ENCODE results near the gene OTOGL.

DNA sequence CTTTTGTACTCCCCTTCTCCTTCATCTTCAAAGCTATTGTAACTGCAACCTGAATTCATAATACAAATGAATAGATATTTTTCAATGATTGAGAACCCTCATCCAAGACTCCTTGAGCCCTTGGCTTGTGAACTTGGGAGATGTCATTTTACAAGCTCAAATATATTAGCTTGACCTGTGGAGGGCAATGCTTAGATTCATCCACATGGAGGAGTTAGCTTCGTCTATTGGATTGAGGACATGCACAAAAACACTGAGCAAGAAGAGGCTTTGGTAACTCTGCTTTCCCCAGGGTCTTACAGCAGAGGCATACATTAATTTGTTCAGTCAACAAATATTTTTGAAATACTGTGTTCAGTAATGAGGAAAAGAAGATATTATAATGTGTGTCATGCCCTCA, 101.1 kb downstream of the OTOGL start:
- TF ChIP-seq, protein P1, sequence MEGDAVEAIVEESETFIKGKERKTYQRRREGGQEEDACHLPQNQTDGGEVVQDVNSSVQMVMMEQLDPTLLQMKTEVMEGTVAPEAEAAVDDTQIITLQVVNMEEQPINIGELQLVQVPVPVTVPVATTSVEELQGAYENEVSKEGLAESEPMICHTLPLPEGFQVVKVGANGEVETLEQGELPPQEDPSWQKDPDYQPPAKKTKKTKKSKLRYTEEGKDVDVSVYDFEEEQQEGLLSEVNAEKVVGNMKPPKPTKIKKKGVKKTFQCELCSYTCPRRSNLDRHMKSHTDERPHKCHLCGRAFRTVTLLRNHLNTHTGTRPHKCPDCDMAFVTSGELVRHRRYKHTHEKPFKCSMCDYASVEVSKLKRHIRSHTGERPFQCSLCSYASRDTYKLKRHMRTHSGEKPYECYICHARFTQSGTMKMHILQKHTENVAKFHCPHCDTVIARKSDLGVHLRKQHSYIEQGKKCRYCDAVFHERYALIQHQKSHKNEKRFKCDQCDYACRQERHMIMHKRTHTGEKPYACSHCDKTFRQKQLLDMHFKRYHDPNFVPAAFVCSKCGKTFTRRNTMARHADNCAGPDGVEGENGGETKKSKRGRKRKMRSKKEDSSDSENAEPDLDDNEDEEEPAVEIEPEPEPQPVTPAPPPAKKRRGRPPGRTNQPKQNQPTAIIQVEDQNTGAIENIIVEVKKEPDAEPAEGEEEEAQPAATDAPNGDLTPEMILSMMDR (conservative IDR thresholded peaks at IDR 0.05) = no peak
- no peak for TF ChIP-seq EZH2 (IDR thresholded peaks at IDR 0.05; ENCODE audit: low read depth)
